ES-I3 (cell line): Measurements from ENCODE around the gene SMIM43.

Experiments
- H3K36me3 ChIP-seq: 2 replicates; pipeline ENCODE4 v1.6.1; 2013; ENCODE audit warnings: mild to moderate bottlenecking, low read length, control low read depth, moderate library complexity; ENCODE audit not compliant: insufficient read depth
- H3K4me1 ChIP-seq: 2 replicates; pipeline ENCODE4 v1.6.1; 2013; ENCODE audit warnings: mild to moderate bottlenecking, control low read depth, low read length; ENCODE audit not compliant: insufficient read depth
- H3K9ac ChIP-seq: 2 replicates; pipeline ENCODE4 v1.6.1; 2013; ENCODE audit warnings: low read depth, mild to moderate bottlenecking, low read length, moderate library complexity
- H3K9me3 ChIP-seq: 2 replicates; pipeline ENCODE4 v1.6.1; 2013; ENCODE audit warnings: mild to moderate bottlenecking, low read length, moderate library complexity; ENCODE audit not compliant: control insufficient read depth, insufficient read depth

Gene SMIM43

GRCh38 chr4:121764702-121765367 lies at the start of gene SMIM43:
TSS of gene SMIM43 (minus strand) at chr4:121765164. CDS start at chr4:121765105, 59 bp downstream.
- Histone ChIP-seq H3K9ac (peak within 1 kb of the TSS; percentile 73), H3K4me1 (no peaks in the 10 kb centered on the region; the same call in 1 of the 2 replicates), H3K9me3 (no peaks in the 10 kb centered on the region), H3K36me3 (no peaks in the 10 kb centered on the region)

- Histone ChIP-seq H3K4me1 (no peaks in the 10 kb centered on the region), H3K9ac (no peak overlapping the region), H3K9me3 (no peaks in the 10 kb centered on the region), H3K36me3 (peaks cover 27% of the 10 kb centered on the region)
Observed at GRCh38 chr4:121814756-121815155, 49.8 kb upstream of the SMIM43 start.

- Histone ChIP-seq H3K36me3 (peaks cover 19% of the 10 kb centered on the region), H3K9me3 (no peaks in the 10 kb centered on the region), H3K4me1 (no peaks in the 10 kb centered on the region), H3K9ac (no peak overlapping the region)
Observed at GRCh38 chr4:121811122-121811521, 46.2 kb upstream of the SMIM43 start.

GRCh38 chr4:121806411-121806810 lies 41.4 kb upstream of the SMIM43 start:
- Histone ChIP-seq H3K9me3 (no peaks in the 10 kb centered on the region), H3K36me3 (peaks cover 28% of the 10 kb centered on the region), H3K4me1 (no peaks in the 10 kb centered on the region), H3K9ac (no peak overlapping the region)

- Histone ChIP-seq H3K9me3 (no peaks in the 10 kb centered on the region), H3K9ac (peak overlapping the region; percentile 86), H3K36me3 (peaks cover 16% of the 10 kb centered on the region), H3K4me1 (no peaks in the 10 kb centered on the region; the same call in 1 of the 2 replicates)
Observed at GRCh38 chr4:121801715-121802075, 36.7 kb upstream of the SMIM43 start.

- Histone ChIP-seq H3K4me1 (peaks cover 2% of the 10 kb centered on the region), H3K9ac (peak within 1 kb of the TSS; percentile 86), H3K36me3 (peaks cover 14% of the 10 kb centered on the region), H3K9me3 (no peaks in the 10 kb centered on the region)
Observed at GRCh38 chr4:121800961-121801714, 36.2 kb upstream of the SMIM43 start, which contains the start of gene EXOSC9. TSS of gene EXOSC9 (plus strand) at chr4:121801323. CDS start at chr4:121801425, 102 bp downstream.

- Histone ChIP-seq H3K9me3 (no peaks in the 10 kb centered on the region), H3K4me1 (peaks cover 7% of the 10 kb centered on the region), H3K36me3 (peaks cover 14% of the 10 kb centered on the region), H3K9ac (peak overlapping the region; percentile 86)
Observed at GRCh38 chr4:121800638-121800960, 35.6 kb upstream of the SMIM43 start.

- Histone ChIP-seq H3K36me3 (peaks cover 14% of the 10 kb centered on the region), H3K9me3 (no peaks in the 10 kb centered on the region), H3K9ac (no peak overlapping the region), H3K4me1 (peaks cover 11% of the 10 kb centered on the region)
Observed at GRCh38 chr4:121799867-121800501, 35.0 kb upstream of the SMIM43 start.

GRCh38 chr4:121799208-121799823 lies 34.4 kb upstream of the SMIM43 start:
- H3K36me3 ChIP-seq: peaks cover 8% of the 10 kb centered on the region; the same call in 1 of the 2 replicates
- peaks cover 17% of the 10 kb centered on the region for H3K4me1 ChIP-seq
- H3K9me3 ChIP-seq: no peaks in the 10 kb centered on the region
- H3K9ac ChIP-seq: no peak overlapping the region

- Histone ChIP-seq H3K9ac (no peak overlapping the region; the same call in 1 of the 2 replicates), H3K4me1 (peaks cover 18% of the 10 kb centered on the region), H3K9me3 (no peaks in the 10 kb centered on the region), H3K36me3 (no peaks in the 10 kb centered on the region)
Observed at GRCh38 chr4:121796283-121796682, 31.3 kb upstream of the SMIM43 start.

- peaks cover 18% of the 10 kb centered on the region for H3K4me1 ChIP-seq
Observed at GRCh38 chr4:121794505-121795188, 29.7 kb upstream of the SMIM43 start.

GRCh38 chr4:121792966-121793365 lies 28.0 kb upstream of the SMIM43 start:
- Histone ChIP-seq H3K9ac (no peak overlapping the region), H3K36me3 (no peaks in the 10 kb centered on the region), H3K4me1 (peaks cover 18% of the 10 kb centered on the region), H3K9me3 (no peaks in the 10 kb centered on the region)

More at GRCh38 chr4:121794505-121795188, 29.7 kb upstream of the SMIM43 start:
- H3K9me3 ChIP-seq: no peaks in the 10 kb centered on the region
- no peaks in the 10 kb centered on the region for H3K36me3 ChIP-seq
- no peak overlapping the region for H3K9ac ChIP-seq

GRCh38 chr4:121791481-121791880 lies 26.5 kb upstream of the SMIM43 start:
- H3K36me3 ChIP-seq: no peaks in the 10 kb centered on the region
- no peak overlapping the region for H3K9ac ChIP-seq
- H3K4me1 ChIP-seq: peaks cover 18% of the 10 kb centered on the region
- no peaks in the 10 kb centered on the region for H3K9me3 ChIP-seq

- Histone ChIP-seq H3K4me1 (peaks cover 14% of the 10 kb centered on the region), H3K9me3 (no peaks in the 10 kb centered on the region), H3K36me3 (no peaks in the 10 kb centered on the region), H3K9ac (no peak overlapping the region)
Observed at GRCh38 chr4:121790976-121791375, 26.0 kb upstream of the SMIM43 start.
